ENCODE data around the gene FAM217A. TPM values are rescaled to one million over a fixed set of nuclear protein-coding genes. Genes with fewer than 3 reads are reported as not detected.

FAM217A gene
- total and polyA plus RNA-seq, 8 donors: 2.1 to 4.8 (median 2.8) TPM; not detected in 2

DNA sequence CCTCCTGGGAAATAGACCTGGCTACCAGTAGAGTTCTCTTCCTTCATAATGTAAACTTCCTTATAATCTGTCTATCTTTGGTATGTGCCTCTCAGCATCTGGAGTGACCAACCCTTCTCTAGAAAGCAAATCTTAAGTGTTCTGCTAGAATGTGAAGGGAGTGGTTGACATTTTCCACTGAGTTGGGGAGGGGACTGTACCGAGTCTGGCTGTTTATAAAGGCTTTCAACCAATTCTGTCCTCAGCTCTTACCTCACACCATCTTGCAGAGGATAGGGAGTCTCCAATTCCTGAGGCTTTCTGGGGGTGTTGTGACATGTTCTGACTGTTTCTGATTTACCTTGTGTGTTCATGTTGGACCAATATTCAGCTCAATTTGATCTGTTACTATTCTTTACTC, 39.6 kb downstream of the FAM217A start:
- TF ChIP-seq, protein P1, sequence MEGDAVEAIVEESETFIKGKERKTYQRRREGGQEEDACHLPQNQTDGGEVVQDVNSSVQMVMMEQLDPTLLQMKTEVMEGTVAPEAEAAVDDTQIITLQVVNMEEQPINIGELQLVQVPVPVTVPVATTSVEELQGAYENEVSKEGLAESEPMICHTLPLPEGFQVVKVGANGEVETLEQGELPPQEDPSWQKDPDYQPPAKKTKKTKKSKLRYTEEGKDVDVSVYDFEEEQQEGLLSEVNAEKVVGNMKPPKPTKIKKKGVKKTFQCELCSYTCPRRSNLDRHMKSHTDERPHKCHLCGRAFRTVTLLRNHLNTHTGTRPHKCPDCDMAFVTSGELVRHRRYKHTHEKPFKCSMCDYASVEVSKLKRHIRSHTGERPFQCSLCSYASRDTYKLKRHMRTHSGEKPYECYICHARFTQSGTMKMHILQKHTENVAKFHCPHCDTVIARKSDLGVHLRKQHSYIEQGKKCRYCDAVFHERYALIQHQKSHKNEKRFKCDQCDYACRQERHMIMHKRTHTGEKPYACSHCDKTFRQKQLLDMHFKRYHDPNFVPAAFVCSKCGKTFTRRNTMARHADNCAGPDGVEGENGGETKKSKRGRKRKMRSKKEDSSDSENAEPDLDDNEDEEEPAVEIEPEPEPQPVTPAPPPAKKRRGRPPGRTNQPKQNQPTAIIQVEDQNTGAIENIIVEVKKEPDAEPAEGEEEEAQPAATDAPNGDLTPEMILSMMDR (IDR thresholded peaks at IDR 0.05): no peak
- DNase-seq: no peak
- H3K9me3 ChIP-seq: no peaks in the 10 kb centered on the region
- H3K27me3 ChIP-seq: no peaks in the 10 kb centered on the region
- H3K36me3 ChIP-seq: peaks cover 0 to 90% of the 10 kb centered on the region in 2 donors
- intact Hi-C loops (cut with DNase I): no loop called here
- H3K27ac ChIP-seq: no peak overlapping the region
- peak; percentile 93 for ATAC-seq
- peaks cover 0 to 10% of the 10 kb centered on the region in 2 donors for H3K4me1 ChIP-seq
- H3K4me3 ChIP-seq: no peak overlapping the region

DNA sequence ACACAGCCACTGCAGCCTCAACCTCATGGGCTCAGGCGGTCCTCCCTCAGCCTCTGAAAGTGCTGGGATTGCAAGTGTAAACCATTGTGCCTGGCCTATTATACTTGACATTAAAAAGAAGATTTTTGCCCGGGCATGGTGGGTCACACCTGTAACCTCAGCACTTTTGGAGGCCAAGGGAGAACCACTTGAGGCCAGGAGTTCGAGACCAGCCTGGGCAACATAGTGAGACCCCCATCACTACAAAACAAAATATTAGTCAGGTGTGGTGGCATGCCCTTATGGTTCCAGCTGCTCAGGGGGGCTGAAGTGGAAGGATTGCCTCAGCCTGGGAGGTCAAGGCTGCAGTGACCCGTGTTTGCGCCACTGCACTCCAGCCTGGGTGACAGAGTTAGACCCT, 42.4 kb downstream of the FAM217A start:
- no peak for ATAC-seq
- TF ChIP-seq, protein P1 (IDR thresholded peaks at IDR 0.05): no peak
- no peak for DNase-seq
- H3K27ac ChIP-seq: no peak overlapping the region
- H3K36me3 ChIP-seq: peaks cover 0 to 75% of the 10 kb centered on the region in 2 donors
- intact Hi-C loops (cut with DNase I): no loop called here
- no peaks in the 10 kb centered on the region for H3K27me3 ChIP-seq
- peaks cover 0 to 34% of the 10 kb centered on the region in 2 donors for H3K4me1 ChIP-seq
- no peaks in the 10 kb centered on the region for H3K9me3 ChIP-seq
- H3K4me3 ChIP-seq: no peak overlapping the region

DNA sequence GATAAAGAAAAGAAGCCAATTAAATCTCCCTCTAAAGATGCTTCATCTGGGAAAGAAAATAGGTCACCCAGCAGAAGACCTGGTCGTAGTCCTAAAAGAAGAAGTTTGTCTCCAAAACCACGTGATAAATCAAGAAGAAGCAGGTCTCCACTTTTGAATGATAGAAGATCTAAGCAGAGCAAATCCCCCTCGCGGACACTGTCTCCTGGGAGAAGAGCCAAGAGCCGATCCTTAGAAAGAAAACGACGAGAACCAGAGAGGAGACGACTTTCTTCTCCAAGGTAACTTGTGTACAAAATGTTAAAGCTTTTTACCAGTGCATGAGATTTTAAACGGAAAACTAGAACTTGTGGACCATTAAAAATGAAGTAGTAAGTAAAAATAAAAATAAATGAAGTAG, 46.5 kb downstream of the FAM217A start:
- Histone ChIP-seq H3K9me3 (no peaks in the 10 kb centered on the region), H3K36me3 (peaks cover 0 to 37% of the 10 kb centered on the region in 2 donors), H3K4me1 (peaks cover 0 to 60% of the 10 kb centered on the region in 2 donors), H3K4me3 (no peak overlapping the region), H3K27ac (no peak overlapping the region), H3K27me3 (no peaks in the 10 kb centered on the region)
- no peak for ATAC-seq
- TF ChIP-seq, protein P1 (IDR thresholded peaks at IDR 0.05): no peak
- intact Hi-C loops (cut with DNase I): no loop called here
- DNase-seq: no peak

DNA sequence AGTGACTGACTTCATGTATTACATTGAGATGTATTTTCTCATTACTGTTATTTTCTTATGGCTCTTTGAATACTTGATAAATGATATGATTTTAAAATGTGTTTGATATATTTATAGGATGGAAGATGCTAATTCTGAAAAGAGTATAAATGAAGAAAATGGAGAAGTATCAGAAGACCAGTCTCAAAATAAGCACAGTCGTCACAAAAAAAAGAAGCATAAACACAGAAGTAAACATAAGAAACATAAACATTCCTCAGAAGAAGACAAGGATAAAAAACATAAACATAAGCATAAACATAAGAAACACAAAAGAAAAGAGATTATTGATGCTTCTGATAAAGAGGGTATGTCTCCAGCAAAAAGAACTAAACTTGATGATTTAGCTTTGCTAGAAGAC, 47.5 kb downstream of the FAM217A start:
- DNase-seq (no peak), ATAC-seq (no peak)
- peaks cover 0 to 70% of the 10 kb centered on the region in 2 donors for H3K4me1 ChIP-seq
- no peaks in the 10 kb centered on the region for H3K27me3 ChIP-seq
- H3K27ac ChIP-seq: no peak overlapping the region
- H3K4me3 ChIP-seq: no peak overlapping the region
- intact Hi-C loops (cut with DNase I): no loop called here
- H3K36me3 ChIP-seq: peaks cover 0 to 28% of the 10 kb centered on the region in 2 donors
- TF ChIP-seq, protein P1 (IDR thresholded peaks at IDR 0.05): no peak
- H3K9me3 ChIP-seq: no peaks in the 10 kb centered on the region

DNA sequence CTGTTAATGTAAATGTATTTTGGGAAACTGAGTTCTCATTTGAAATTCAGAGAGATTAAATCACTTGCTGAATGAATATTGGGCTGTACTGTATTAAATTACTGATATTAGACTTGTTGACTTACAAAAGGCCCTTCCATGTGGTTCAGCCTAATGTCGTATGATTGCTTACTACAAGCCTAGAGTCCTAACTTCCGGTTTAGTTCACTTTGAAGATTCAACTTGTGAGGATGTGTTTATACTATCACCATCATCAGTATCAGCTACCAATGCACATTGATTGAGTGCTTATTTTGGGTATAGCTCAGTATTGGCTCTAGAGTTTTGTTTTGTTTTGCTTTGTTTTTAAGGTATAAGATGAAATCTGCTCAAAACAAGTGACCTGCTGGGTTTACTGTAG, 48.3 kb downstream of the FAM217A start:
- TF ChIP-seq, protein P1 (IDR thresholded peaks at IDR 0.05): no peak
- Histone ChIP-seq H3K4me1 (peaks cover 0 to 71% of the 10 kb centered on the region in 2 donors), H3K4me3 (no peak overlapping the region), H3K27me3 (no peaks in the 10 kb centered on the region), H3K36me3 (peaks cover 0 to 20% of the 10 kb centered on the region in 2 donors), H3K9me3 (no peaks in the 10 kb centered on the region), H3K27ac (no peak overlapping the region)
- DNase-seq (no peak), ATAC-seq (no peak)
- intact Hi-C loops (cut with DNase I): no loop called here
